ENCODE data around the gene AKT2.

Gene AKT2

DNA sequence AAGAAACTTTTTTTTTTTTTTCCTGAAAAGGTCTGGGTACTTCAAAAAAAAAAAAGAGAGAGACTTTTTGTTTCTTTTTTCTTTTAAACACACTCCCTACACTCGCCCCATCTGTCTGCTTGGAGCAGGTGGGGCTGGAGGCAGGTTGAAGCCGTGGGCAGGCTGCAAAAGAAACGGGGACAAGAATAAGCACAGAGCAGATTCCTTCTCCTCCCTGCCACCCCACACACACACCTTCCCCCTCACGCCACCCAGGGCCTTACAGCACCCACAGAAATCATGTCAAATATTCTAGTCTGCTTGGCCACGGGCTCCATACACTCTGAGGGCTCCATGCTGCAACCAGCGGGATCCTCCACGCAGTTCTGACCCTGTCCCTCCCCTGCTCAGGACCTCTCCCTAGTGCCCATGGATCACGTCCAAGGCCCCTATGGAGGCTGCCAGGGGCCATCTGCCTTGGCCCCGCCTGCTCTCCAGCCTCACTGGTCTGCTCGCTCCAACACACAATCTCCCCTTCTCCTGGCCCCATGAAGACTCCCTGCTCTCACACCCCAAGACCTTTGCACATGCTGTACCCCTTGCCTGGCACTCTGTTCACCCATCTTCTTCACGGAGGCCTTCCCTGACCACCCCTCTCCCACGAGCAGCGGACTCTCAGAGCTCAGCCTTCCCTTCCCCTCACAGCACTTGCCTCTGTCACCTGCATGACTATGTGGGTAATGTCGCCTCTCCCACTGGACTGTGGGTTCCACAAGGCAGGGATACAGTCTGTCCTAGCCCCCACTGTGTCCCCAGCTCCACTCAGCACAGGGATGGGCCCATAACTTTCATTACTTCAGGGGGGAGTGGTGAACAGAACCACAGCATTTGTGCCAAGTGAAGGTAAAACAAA is 11.4 kb downstream of the AKT2 start:
- DNase-seq (ENCODE audit: low spot score): no peak

DNA sequence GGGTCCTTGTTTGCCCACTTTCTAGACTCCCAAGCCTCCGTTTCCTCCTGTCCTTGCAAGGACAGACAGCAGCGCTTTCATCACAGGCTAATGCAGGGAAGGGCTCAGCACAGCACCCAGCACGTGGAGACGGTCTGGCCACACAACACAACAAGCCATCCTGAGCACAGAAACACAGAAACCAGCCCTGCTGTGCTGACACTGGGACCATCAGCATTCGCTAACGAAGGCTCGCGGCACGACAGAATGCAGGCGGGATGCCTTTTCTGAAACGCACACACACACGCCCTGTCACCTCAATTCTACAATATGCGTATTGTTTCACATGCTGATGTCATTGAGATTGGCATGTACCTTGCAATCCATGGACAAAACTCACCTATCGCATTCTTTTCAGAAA is 12.9 kb downstream of the AKT2 start:
- no peak for DNase-seq (ENCODE audit: low spot score)

DNA sequence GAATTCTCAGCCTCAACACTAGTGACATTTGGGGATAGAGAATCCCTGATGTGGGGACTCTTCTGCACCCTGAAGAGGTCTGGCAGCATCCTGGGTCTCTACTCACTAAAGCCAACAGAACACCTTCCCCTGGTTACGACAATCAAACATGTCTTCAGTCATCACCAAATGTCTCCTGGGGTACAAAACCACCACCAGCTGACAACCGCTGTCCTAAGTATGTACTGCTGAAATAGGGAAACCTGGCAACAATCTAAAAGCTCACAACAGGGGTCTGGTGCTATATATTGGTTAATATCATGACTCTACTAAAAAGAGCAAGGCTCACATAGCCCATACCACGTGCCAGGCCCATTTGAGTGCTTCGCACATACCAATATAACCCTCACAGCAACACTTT is 13.4 kb downstream of the AKT2 start:
- no peak for DNase-seq (ENCODE audit: low spot score)

DNA sequence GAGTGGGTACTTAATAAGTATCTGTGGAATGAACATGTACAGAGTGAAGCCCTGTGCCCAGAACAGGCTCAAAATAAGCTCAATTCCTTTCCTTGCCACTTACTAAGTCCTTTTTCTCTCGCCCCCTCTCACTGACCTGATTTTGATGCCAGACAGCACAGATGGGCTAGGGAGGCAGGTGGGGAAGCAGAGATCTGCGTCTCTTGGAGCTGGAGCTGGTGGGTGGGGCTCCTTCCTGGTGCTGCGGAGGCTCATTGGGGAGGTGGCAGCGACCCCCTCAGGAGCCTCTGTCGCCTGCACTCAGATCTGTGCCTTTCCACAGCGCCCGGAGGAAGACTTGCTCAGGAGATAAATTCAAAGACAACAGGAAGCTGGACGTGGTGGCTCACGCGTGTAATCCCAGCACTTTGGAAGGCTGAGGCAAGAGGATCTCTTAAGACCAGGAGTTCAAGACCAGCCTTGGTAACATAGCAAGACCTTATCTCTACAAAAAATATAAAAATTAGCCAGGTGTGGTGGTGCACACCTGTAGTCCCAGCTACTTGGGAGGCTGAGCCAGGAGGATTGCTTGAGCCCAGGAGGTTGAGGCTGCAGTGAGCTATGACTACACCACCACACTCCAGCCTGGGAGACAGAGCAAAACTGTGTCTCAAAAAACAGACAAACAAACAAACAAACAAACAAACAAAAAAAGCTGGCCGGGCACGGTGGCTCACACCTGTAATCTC is 14.6 kb downstream of the AKT2 start:
- no peak for DNase-seq (ENCODE audit: low spot score)

- no peak for DNase-seq (ENCODE audit: low spot score)
These were observed 15.8 kb downstream of the AKT2 start for GRCh38 chr19:40269216-40269940.

GRCh38 chr19:40267601-40267997 is 17.5 kb downstream of the AKT2 start:
- DNase-seq (ENCODE audit: low spot score): no peak

- no peak for DNase-seq (ENCODE audit: low spot score)
These were observed 18.1 kb downstream of the AKT2 start for GRCh38 chr19:40266912-40267600.

DNA sequence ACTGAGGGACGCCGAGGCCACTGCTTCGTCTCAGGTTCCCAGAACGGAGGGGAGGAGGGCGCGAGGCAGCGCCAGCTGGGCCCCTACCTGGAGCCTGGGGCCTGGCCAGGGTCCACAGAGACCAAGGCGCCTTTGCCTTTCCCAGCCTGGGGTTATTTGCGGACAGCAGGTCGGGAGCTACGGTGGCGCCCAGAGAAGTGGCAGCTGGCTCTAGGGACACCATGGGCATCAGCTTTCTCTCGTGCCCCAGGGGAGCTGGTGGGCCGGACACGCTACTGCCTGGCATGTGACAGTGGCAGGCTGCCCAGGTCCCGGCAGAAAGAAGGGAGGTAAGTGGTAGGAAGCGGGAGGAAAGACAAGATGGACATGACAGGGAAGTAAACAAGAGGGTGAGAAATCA is 19.0 kb downstream of the AKT2 start:
- no peak for DNase-seq (ENCODE audit: low spot score)

DNA sequence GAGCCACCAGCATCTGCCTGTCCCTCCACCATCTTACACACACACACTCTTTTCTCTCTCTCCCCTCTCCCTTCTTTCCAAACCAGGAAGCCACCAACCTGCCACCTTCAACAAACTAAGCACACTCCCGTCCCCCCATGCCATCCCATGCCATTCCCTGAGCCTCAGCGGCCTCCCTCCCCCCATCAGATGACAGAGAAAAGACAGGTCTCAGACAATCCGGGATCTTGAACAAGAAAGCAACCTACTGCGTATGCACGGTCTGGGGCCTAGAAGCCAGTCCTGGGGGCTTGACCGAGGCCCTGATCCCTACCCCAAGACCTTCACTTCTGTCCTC is 19.4 kb downstream of the AKT2 start:
- no peak for DNase-seq (ENCODE audit: low spot score)

- DNase-seq (ENCODE audit: low spot score): no peak
These were observed 19.9 kb downstream of the AKT2 start for GRCh38 chr19:40265055-40265762.

DNA sequence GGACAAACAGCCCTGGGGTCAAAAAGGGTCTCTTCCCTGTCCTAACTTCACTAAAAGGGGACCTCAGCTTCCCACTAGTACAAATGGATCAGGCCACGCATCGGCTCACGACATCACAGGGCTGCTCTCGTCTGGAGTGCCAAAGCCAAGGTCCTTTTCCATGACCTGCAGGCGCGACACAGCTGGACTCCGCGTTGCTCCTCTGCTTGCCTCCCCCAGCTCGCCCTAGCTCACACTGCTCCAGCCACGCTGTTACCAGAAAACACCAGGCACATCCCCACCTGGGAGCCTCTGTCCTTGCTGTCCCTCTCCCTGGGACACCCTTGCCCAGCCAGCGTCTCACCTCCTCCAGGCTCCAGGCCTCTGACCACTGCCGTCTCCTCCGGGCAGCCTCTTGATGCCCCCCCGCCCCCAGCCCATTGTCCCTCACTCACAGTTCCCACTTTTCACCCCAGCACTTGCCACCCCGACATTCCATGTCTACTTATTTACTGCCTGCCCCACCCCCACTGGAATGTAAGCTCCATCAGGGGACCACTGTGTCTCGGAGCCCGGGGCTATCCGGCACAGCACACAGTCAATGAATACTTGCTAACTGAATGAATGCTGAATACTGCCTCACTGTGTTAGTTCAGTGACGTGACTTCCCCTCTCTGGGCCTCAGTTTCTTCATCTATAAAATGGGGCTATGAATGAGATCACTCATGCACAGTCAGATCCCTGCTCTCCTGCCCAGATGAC is 20.7 kb downstream of the AKT2 start:
- no peak for DNase-seq (ENCODE audit: low spot score)

DNA sequence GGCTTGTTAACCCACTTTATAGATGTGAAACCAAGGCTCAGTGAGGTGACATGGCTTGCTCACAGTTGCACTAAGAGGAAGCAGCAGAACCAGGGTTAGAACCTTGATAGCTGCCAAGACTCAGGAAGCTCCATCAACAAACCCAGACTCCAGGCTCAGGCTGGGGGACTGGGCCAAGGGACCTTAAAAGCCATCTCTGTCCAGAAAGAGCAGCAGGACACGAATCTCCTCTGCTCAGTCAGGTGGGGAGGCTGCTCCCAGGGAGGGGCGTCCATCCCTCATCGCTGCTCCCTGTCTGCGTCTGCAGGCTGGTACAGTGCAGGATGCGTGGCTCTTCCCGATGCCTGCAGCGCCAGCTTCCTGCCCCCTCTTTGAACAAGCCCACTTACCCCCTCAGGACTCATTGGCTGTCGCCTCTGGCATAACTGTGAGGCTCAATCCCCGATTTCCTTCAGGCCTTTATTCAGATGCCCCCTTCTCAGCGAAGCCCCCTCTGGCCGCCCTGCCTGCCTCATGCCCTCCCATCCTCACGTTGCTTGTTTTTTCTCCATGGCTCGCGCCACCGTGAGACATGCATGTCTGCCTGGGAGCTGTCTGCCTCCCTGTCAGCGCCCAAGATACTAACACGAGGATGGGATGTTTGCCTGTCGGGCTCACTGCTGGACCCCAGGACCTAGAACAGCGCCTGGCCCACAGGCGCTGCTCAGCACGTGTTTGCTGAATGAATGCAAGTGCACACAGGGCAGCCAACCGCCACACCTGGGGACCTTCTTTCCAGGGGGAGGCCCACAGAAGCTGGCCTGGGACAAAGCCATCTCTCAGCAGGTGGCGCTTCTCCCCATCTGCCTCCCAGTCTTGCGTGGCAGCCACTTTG is 21.5 kb downstream of the AKT2 start:
- no peak for DNase-seq (ENCODE audit: low spot score)

DNA sequence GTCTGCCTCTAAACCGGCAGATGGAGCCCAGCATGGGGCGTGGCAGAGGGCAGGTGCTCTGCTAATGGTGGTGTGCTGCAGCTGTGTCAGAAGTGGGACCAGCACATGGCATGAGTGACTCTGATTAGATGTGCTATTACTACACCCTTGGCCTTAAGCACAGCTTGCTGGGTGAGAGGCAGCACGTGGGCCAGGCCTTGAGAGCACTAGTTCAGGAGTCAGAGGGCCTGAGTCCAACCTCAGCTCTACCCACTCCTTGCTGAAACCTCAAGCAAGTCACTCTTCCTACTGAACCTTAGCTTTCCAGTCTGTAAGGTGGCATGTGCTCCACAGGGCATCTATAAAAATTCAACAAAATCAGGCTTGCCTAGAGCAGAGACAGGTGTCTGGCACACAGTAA is 22.7 kb downstream of the AKT2 start:
- DNase-seq (ENCODE audit: low spot score): no peak

GRCh38 chr19:40261631-40262030 is 23.5 kb downstream of the AKT2 start:
- no peak for DNase-seq (ENCODE audit: low spot score)

DNA sequence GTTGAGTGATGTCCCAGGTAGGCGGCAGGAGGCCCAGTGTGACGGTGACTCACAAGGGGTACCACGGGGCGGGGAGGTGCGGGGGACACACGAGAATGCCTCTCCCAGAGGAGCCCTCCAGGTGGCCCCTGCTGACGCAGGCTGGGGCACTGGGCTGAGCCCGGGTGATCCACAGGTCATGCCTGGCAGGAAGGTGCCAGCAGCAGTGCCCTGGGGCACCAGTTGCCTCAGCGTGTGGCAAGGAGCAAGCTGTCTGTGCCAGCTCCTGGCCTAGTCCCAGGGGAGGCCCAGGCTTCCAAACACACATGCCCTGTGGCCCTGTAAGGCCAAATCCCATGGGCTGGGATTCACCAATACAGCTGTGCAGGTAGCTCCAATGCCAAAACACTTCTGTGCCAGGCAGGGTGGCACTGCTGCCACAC is 28.0 kb downstream of the AKT2 start:
- no peak for DNase-seq (ENCODE audit: low spot score)

DNA sequence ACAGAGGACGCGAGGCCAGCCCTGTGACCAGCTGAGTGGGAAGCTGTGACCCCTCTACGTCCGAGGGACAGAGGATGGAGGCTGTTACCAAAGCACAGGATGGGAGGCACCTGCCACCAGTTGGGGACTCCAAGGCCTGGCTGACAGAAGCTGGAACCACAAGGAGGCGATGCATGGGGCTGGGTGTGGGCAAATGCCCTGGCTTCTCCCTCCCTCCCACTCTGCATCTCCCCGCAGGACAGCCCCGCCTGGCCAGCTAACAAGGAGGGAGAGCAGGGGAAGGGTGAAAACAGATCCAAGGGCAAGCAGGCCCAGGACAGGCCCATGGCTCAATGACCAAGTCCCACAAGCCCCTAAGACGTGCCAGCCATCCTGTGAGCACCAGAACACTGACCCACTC is 28.6 kb downstream of the AKT2 start:
- DNase-seq (ENCODE audit: low spot score): no peak

- no peak for DNase-seq (ENCODE audit: low spot score)
These were observed 29.5 kb downstream of the AKT2 start for GRCh38 chr19:40255619-40256166.

GRCh38 chr19:40254714-40255418 is 30.3 kb downstream of the AKT2 start:
- DNase-seq (ENCODE audit: low spot score): no peak

DNA sequence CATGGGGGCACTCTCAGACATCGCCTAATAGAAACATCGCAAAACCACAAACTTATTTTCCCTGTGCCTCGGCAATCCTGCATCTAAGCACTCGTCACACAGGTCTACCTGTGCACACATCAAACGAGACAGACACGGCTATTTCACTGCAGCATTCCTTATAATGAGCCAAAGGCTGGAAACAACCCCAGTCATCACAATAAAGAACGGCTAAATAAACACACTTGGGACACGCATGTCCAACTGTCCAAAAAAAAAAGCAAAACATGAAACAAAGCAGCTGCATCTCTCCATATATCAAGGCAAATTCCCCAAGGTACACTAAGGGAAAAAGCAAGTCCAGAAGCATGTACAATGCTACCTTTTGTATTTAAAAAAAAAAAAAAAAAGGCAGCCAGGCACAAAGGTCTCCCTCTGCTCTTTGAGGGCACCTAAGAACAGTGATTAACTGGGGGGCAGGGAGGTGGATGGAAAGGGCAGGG is 31.5 kb downstream of the AKT2 start:
- no peak for DNase-seq (ENCODE audit: low spot score)

Measured in pons (tissue), 1 donor.